HEK293T (cell line): ENCODE results near the gene CREB5.

Experiments
- CTCF ChIA-PET: fragments of 350-600 bp; formaldehyde crosslinking; extraction: SDS; loops from one replicate; lab custom pipeline; 2021; ENCODE audit warnings: antibody characterized with exemption, inconsistent platforms; lab: Yijun Ruan, JAX
- POLR2A ChIA-PET: fragments of 350-600 bp; formaldehyde crosslinking; extraction: SDS; loops from one replicate; lab custom pipeline; 2020; ENCODE audit warnings: antibody characterized with exemption, inconsistent platforms; lab: Yijun Ruan, JAX
- DNase-seq: peaks from one replicate; pipeline ENCODE4 v3.0.0; 2012; ENCODE audit warnings: mixed read lengths; ENCODE audit errors: extremely low spot score
- ARNT ChIP-seq: fragments of 450-650 bp; IDR thresholded peaks from 2 replicates; pipeline ENCODE4 v1.6.1; 2017; ENCODE audit warnings: mild to moderate bottlenecking
- BHLHE40 ChIP-seq: fragments of 450-650 bp; IDR thresholded peaks from 2 replicates; pipeline ENCODE4 v1.6.1; 2016; ENCODE audit warnings: mild to moderate bottlenecking, moderate library complexity, borderline replicate concordance
- CTBP1 ChIP-seq: fragments of 450-650 bp; IDR thresholded peaks from 2 replicates; pipeline ENCODE4 v1.6.1; 2016; ENCODE audit warnings: borderline replicate concordance
- ELF4 ChIP-seq: fragments of 450-650 bp; IDR thresholded peaks from 2 replicates; pipeline ENCODE4 v1.6.1; 2017; ENCODE audit warnings: antibody characterized with exemption
- FOXA1 ChIP-seq: fragments of 450-650 bp; IDR thresholded peaks from 2 replicates; pipeline ENCODE4 v1.6.1; 2016; ENCODE audit warnings: mild to moderate bottlenecking
- FOXK2 ChIP-seq: fragments of 450-650 bp; IDR thresholded peaks from 2 replicates; pipeline ENCODE4 v1.6.1; 2016; ENCODE audit warnings: mild to moderate bottlenecking
- FOXM1 ChIP-seq: fragments of 450-650 bp; IDR thresholded peaks from 2 replicates; pipeline ENCODE4 v1.6.1; 2017; ENCODE audit warnings: mild to moderate bottlenecking, borderline replicate concordance
- HDGF ChIP-seq: fragments of 450-650 bp; IDR thresholded peaks from 2 replicates; pipeline ENCODE4 v1.6.1; 2017; ENCODE audit warnings: antibody characterized with exemption, borderline replicate concordance
- L3MBTL2 ChIP-seq: fragments of 450-650 bp; conservative IDR thresholded peaks from 2 replicates; pipeline ENCODE4 v1.6.1; 2016; ENCODE audit warnings: mild to moderate bottlenecking
- LEF1 ChIP-seq: fragments of 450-650 bp; IDR thresholded peaks from 2 replicates; pipeline ENCODE4 v1.6.1; 2017; ENCODE audit warnings: mild to moderate bottlenecking, borderline replicate concordance
- NFRKB ChIP-seq: fragments of 450-650 bp; IDR thresholded peaks from 2 replicates; pipeline ENCODE4 v1.6.1; 2016; ENCODE audit warnings: mild to moderate bottlenecking, moderate library complexity
- PKNOX1 ChIP-seq: fragments of 450-650 bp; IDR thresholded peaks from 2 replicates; pipeline ENCODE4 v1.6.1; 2016
- SP1 ChIP-seq: fragments of 450-650 bp; IDR thresholded peaks from 2 replicates; pipeline ENCODE4 v1.6.1; 2017
- SUZ12 ChIP-seq: fragments of 450-650 bp; IDR thresholded peaks from 2 replicates; pipeline ENCODE4 v1.6.1; 2016; ENCODE audit warnings: mild to moderate bottlenecking
- TARDBP ChIP-seq: fragments of 450-650 bp; IDR thresholded peaks from 2 replicates; pipeline ENCODE4 v1.6.1; 2016
- ZNF384 ChIP-seq: fragments of 450-650 bp; IDR thresholded peaks from 2 replicates; pipeline ENCODE4 v1.6.1; 2016

CREB5 gene

GRCh38 chr7:28581351-28581750, 169.0 kb downstream of the CREB5 start:
- POLR2A ChIA-PET, result no interaction called here
- TF ChIP-seq ELF4 (no peak), SUZ12 (no peak), L3MBTL2 (no peak), FOXM1 (no peak), LEF1 (no peak), NFRKB (no peak), TARDBP (no peak)
- no peak for DNase-seq
- CTCF ChIA-PET, result no interaction called here

- ChIA-PET POLR2A (no interaction called here), CTCF (no interaction called here)
- TF ChIP-seq ARNT, result no peak
- no peak for TF ChIP-seq SP1
- TF ChIP-seq SUZ12, result no peak
- no peak for TF ChIP-seq TARDBP
- DNase-seq, result no peak
Measured at GRCh38 chr7:28582226-28582625, 169.9 kb downstream of the CREB5 start.

DNA sequence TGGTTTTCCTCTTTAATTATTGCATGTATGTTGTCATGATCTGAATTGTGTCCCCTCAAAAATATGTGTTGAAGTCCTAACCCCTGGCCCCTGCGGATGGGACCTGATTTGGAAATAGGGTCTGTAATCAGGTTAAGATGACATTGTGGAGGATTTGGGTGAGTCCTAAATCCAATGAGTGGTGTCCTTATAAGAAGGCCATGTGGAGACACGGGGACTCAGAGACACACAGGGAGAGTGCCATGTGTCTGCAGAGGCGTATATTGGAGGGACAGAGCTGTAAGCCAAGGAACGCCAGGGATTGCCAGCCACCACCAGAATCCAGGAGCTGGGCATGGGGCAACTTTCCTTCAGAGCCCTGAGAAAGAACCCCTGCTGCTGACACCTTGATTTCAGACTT, 171.9 kb downstream of the CREB5 start:
- CTCF ChIA-PET, result no interaction called here
- POLR2A ChIA-PET, result no interaction called here
- TF ChIP-seq ELF4 (no peak), NFRKB (no peak), FOXK2 (no peak), LEF1 (no peak), HDGF (no peak), L3MBTL2 (no peak), FOXA1 (no peak), ZNF384 (no peak), SUZ12 (no peak), FOXM1 (no peak), ARNT (no peak), CTBP1 (no peak)
- DNase-seq, result no peak

DNA sequence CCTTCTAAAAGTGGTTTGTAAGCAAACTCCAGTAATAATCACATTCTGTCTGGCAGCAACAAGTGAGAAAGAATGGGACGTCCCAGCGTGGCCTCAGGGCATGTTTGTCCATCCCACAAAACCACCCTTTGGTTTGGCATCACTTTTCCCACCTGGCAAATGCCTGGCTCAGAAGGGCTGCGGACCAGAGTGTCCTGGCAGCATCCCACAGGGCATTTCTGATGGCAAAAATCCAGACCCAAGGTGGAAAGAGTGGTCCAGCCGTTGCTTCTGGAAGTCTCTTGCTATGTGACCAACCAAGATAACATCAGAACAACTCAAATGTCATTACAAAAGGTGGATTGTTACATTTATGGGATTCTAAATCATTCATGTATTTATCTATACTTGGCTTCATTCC, 174.4 kb downstream of the CREB5 start:
- TF ChIP-seq SUZ12 (no peak), ELF4 (no peak), CTBP1 (no peak), LEF1 (no peak), TARDBP (no peak), ZNF384 (no peak), SP1 (no peak), NFRKB (no peak), BHLHE40 (no peak), L3MBTL2 (no peak), HDGF (no peak), PKNOX1 (no peak), FOXM1 (no peak), ARNT (no peak)
- DNase-seq, result no peak
- ChIA-PET POLR2A (no interaction called here), CTCF (no interaction called here)

DNA sequence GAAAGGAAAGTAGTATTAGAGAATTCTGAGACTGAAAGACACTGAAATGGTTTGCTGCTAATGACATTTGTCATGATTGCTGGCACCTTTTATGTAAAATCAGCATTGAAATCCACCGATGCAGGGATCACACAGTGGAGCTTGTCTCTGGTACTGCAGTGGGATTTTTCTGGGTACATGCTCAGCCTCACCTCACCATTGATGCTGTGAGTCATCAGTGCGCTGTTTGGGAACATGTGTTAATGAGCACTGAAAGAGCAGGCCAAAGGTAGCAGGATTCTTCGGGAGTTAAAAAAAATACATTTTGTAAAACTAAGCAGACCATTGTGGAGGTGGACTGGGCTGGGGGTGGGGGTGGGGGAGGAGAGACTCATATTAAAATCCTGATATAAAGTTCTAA, 174.9 kb downstream of the CREB5 start:
- TF ChIP-seq CTBP1, result no peak
- TF ChIP-seq FOXK2, result no peak
- no peak for TF ChIP-seq FOXM1
- no peak for TF ChIP-seq NFRKB
- no peak for TF ChIP-seq LEF1
- TF ChIP-seq FOXA1, result no peak
- TF ChIP-seq HDGF, result no peak
- no peak for TF ChIP-seq L3MBTL2
- TF ChIP-seq ARNT, result no peak
- no peak for DNase-seq
- ChIA-PET CTCF (no interaction called here), POLR2A (no interaction called here)

DNA sequence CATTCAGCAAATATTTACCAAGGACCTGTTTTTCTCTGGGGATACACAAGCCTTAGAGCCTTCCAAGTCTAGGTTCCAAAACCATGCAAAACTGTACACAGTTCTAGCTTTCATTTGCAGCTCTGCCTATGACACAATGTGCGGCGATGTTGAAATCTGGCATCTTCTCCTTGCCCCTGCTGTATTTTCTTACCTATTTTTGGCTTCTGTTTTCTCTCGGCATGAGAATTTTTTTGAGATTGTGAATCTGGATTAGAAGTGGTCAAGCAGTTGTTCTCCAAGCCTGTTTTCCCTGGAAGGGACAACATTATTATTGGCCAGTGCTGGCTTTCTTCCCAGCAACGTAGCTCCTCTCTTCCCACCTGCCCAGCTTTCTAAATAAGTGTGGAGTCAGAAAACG, 176.3 kb downstream of the CREB5 start:
- ChIA-PET POLR2A (interaction anchor here (1.2 kb wide), 1 partner anchor 15 kb away, joined by 3 read pairs; no protein-coding TSS in a partner anchor), CTCF (no interaction called here)
- TF ChIP-seq FOXA1 (no peak), ARNT (no peak), FOXK2 (no peak), NFRKB (no peak)
- no peak for DNase-seq

GRCh38 chr7:28591041-28591674, 178.8 kb downstream of the CREB5 start:
- no peak for DNase-seq
- TF ChIP-seq ELF4 (no peak), ZNF384 (no peak), SUZ12 (no peak), NFRKB (no peak), FOXK2 (no peak), L3MBTL2 (no peak), FOXM1 (no peak), CTBP1 (no peak)
- ChIA-PET CTCF (interaction anchor here (0.5 to 0.6 kb wide), 2 partner anchors 24 to 119 kb away, joined by 3 to 12 read pairs; no protein-coding TSS in a partner anchor), POLR2A (interaction anchor here (0.8 kb wide), 1 partner anchor 180 kb away, joined by 3 read pairs; no protein-coding TSS in a partner anchor)
